Nephron progenitor cell (in vitro differentiated cells): ENCODE results near the gene ATG9A.

Source experiments
- DNase-seq: peaks from one replicate; pipeline ENCODE4 v3.0.0; 2021
- H3K27ac Mint-ChIP-seq: 2 replicates; pipeline ENCODE4 v1.8.0; 2021; ENCODE audit warnings: mild to moderate bottlenecking, moderate library complexity, mixed read lengths
- H3K27me3 Mint-ChIP-seq: 2 replicates; pipeline ENCODE4 v1.8.0; 2021; ENCODE audit warnings: mild to moderate bottlenecking, low read depth, mixed read lengths; ENCODE audit not compliant: poor library complexity
- H3K36me3 Mint-ChIP-seq: 2 replicates; pipeline ENCODE4 v1.8.0; 2021; ENCODE audit warnings: low read depth, mixed read lengths
- H3K4me1 Mint-ChIP-seq: 2 replicates; pipeline ENCODE4 v1.8.0; 2021; ENCODE audit warnings: mixed read lengths
- H3K4me3 Mint-ChIP-seq: 2 replicates; pipeline ENCODE4 v1.8.0; 2021; ENCODE audit warnings: mild to moderate bottlenecking, moderate library complexity, mixed read lengths
- H3K9me3 Mint-ChIP-seq: 2 replicates; pipeline ENCODE4 v1.8.0; 2021; ENCODE audit warnings: mild to moderate bottlenecking, moderate library complexity, mixed read lengths
- TF ChIP-seq, protein P1 (sequence below): fragments of 200-600 bp; sonication (generic); IDR thresholded peaks from 2 replicates; pipeline ENCODE4 v1.5.0; 2021; ENCODE audit warnings: antibody characterized with exemption

The ATG9A gene

GRCh38 chr2:219245148-219245898 is 15.9 kb upstream of the ATG9A start, which contains the start of the genes GLB1L and STK16:
Gene GLB1L, minus strand, starts transcription at chr2:219245444. Its CDS starts 1,871 bp downstream, at chr2:219243573.
Gene STK16, plus strand, starts transcription at chr2:219245479. Its CDS starts 521 bp downstream, at chr2:219246000.
- H3K4me3 Mint-ChIP-seq = peak within 1 kb of the TSS; percentile 96
- H3K27me3 Mint-ChIP-seq = peaks cover 8% of the 10 kb centered on the region
- peak; percentile 96 for DNase-seq
- TF ChIP-seq, protein P1, sequence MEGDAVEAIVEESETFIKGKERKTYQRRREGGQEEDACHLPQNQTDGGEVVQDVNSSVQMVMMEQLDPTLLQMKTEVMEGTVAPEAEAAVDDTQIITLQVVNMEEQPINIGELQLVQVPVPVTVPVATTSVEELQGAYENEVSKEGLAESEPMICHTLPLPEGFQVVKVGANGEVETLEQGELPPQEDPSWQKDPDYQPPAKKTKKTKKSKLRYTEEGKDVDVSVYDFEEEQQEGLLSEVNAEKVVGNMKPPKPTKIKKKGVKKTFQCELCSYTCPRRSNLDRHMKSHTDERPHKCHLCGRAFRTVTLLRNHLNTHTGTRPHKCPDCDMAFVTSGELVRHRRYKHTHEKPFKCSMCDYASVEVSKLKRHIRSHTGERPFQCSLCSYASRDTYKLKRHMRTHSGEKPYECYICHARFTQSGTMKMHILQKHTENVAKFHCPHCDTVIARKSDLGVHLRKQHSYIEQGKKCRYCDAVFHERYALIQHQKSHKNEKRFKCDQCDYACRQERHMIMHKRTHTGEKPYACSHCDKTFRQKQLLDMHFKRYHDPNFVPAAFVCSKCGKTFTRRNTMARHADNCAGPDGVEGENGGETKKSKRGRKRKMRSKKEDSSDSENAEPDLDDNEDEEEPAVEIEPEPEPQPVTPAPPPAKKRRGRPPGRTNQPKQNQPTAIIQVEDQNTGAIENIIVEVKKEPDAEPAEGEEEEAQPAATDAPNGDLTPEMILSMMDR = no peak
- peaks cover 8% of the 10 kb centered on the region for H3K36me3 Mint-ChIP-seq
- H3K9me3 Mint-ChIP-seq = no peaks in the 10 kb centered on the region
- peaks cover 58% of the 10 kb centered on the region for H3K4me1 Mint-ChIP-seq
- H3K27ac Mint-ChIP-seq = peak within 1 kb of the TSS; percentile 98

DNA sequence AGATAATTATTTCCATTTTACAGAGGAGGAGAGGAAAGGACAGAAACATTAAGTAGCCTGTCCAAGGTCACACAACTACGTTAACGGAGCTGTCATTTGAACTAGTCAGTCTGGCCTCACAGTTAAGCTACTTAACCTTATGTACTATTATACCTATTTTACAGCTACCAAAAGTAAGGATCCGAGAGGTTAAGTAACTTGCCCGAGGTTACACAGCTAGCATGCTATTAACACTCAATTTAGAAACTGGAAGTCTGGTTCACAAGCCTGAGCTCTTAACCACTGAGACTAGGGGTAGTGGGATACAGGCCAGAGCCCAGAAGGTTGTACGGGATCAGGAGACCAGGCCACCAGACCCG is 15.3 kb upstream of the ATG9A start:
- H3K27ac Mint-ChIP-seq = peak overlapping the region; percentile 79
- peaks cover 8% of the 10 kb centered on the region for H3K36me3 Mint-ChIP-seq
- H3K4me1 Mint-ChIP-seq = peaks cover 55% of the 10 kb centered on the region
- peak overlapping the region; percentile 96 for H3K4me3 Mint-ChIP-seq
- H3K27me3 Mint-ChIP-seq = peaks cover 5% of the 10 kb centered on the region
- TF ChIP-seq, protein P1 = no peak
- DNase-seq = no peak
- H3K9me3 Mint-ChIP-seq = no peaks in the 10 kb centered on the region

DNA sequence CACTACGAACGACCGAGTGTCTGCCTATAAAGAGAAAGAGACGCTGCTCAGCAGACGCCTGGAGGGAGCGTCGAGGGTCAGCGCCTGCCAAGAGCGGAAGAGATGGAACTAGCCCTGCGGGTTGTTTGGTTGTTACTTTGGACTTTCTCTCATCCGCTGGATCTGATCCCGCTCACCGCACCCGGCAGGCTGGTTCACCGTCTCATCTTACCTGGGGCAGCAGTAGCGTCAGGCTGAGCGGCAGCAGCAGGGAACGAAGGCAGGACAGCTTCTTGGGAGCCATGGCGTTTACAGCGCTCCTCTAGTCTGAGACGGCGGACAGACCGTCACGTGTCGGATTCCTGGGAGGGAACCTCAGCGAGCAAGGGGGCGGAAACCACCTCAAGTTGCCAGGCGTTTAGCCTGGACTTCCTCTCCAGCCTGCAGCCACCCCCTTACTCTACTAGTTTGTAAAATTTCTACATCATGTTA is 13.9 kb upstream of the ATG9A start:
- H3K27ac Mint-ChIP-seq = peak overlapping the region; percentile 85
- H3K36me3 Mint-ChIP-seq = peaks cover 4% of the 10 kb centered on the region
- peaks cover 41% of the 10 kb centered on the region for H3K4me1 Mint-ChIP-seq
- peak; percentile 19 for DNase-seq
- peaks cover 7% of the 10 kb centered on the region for H3K27me3 Mint-ChIP-seq
- no peaks in the 10 kb centered on the region for H3K9me3 Mint-ChIP-seq
- peak overlapping the region; percentile 54 for H3K4me3 Mint-ChIP-seq
- TF ChIP-seq, protein P1 = no peak

DNA sequence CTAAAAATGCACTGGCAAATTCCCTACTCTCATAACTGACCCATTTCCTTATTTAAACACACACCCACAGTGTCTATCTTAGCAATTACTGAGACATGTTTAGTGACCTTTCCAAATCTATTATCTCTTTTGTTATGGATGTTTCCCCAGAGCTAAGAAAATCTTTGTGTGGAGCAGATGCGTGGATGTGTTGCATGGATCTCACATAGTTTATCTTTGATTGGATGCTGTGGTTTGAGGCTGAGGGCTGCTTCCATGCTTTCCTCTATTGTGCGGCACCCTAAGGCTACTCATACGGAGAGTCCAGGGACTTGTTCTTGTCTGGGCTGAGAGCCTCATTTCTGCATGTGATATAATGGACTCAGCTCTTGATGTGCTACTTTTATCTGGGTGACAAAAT is 4.9 kb upstream of the ATG9A start:
- Mint-ChIP-seq H3K36me3 (peaks cover 55% of the 10 kb centered on the region), H3K27me3 (no peaks in the 10 kb centered on the region), H3K9me3 (no peaks in the 10 kb centered on the region), H3K4me1 (peaks cover 24% of the 10 kb centered on the region), H3K27ac (no peak overlapping the region), H3K4me3 (no peak overlapping the region)
- TF ChIP-seq, protein P1 = no peak
- no peak for DNase-seq

DNA sequence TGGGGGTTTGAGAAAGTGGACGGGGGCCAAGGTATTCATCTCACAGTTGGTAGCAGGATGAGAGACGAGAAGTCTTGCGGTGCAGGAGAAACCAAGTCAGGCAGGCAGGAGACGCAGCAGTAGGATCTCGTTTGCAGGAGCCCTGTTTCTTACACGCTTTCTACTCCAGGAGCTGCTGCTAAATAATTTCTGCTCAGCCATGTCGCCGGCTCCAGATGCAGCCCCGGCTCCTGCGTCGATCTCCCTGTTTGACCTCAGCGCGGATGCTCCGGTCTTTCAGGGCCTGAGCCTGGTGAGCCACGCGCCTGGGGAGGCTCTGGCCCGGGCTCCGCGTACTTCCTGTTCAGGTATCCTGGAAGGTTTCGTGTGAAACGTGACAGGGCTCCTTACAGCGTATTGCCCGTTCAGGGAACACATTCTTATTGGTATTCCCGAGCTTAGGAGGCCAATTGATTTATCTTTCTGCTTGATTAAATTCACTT is 664 bp upstream of the ATG9A start:
- Mint-ChIP-seq H3K4me1 (peaks cover 41% of the 10 kb centered on the region), H3K27me3 (peaks cover 7% of the 10 kb centered on the region), H3K36me3 (peaks cover 50% of the 10 kb centered on the region), H3K4me3 (peak overlapping the region; percentile 96), H3K27ac (peak overlapping the region; percentile 99), H3K9me3 (no peaks in the 10 kb centered on the region)
- TF ChIP-seq, protein P1 = no peak
- DNase-seq = peak; percentile 61
